Endothelial cell (in vitro differentiated cells): ENCODE data around the gene MRPL19. TPM values are rescaled to one million over a fixed set of nuclear protein-coding genes. Genes with fewer than 3 reads are reported as not detected.

Experiments used
- DNase-seq: peaks from one replicate; pipeline ENCODE4 v3.0.0; 2021; ENCODE audit warnings: low spot score
- H3K27ac Mint-ChIP-seq: one replicate; pipeline ENCODE4 v1.8.0; 2021; ENCODE audit warnings: mixed read lengths, inconsistent platforms; ENCODE audit not compliant: unreplicated experiment
- H3K27me3 Mint-ChIP-seq: one replicate; pipeline ENCODE4 v1.8.0; 2021; ENCODE audit warnings: mild to moderate bottlenecking, moderate library complexity, mixed read lengths, inconsistent platforms; ENCODE audit not compliant: unreplicated experiment
- H3K36me3 Mint-ChIP-seq: one replicate; pipeline ENCODE4 v1.8.0; 2021; ENCODE audit warnings: mild to moderate bottlenecking, low read depth, mixed read lengths, inconsistent platforms; ENCODE audit not compliant: unreplicated experiment
- H3K4me1 Mint-ChIP-seq: one replicate; pipeline ENCODE4 v1.8.0; 2021; ENCODE audit warnings: mild to moderate bottlenecking, mixed read lengths, inconsistent platforms; ENCODE audit not compliant: unreplicated experiment
- H3K4me3 Mint-ChIP-seq: one replicate; pipeline ENCODE4 v1.8.0; 2021; ENCODE audit warnings: mild to moderate bottlenecking, mixed read lengths, inconsistent platforms; ENCODE audit not compliant: unreplicated experiment
- H3K9me3 Mint-ChIP-seq: one replicate; pipeline ENCODE4 v1.8.0; 2021; ENCODE audit warnings: mixed read lengths, inconsistent platforms; ENCODE audit not compliant: unreplicated experiment
- CTCF ChIP-seq: fragments of 200-600 bp; sonication (generic); IDR thresholded peaks from one replicate; pipeline ENCODE4 v1.5.0; 2021; ENCODE audit warnings: antibody characterized with exemption; ENCODE audit not compliant: unreplicated experiment
- total RNA-seq: library from RNA; stranded (reverse); fragmentation: NEBNext Ultra II Directional; extraction: Animal tissue kit (Norgen Biotek cat#: 25700); gene quantifications from one replicate; pipeline ENCODE4 v1.2.1, GENCODE V29; 2021; ENCODE audit not compliant: unreplicated experiment

The MRPL19 gene
- total RNA-seq, 1 donor from 2014 or later = 40.1 TPM

- TF ChIP-seq CTCF = no peak
- DNase-seq = no peak
- Mint-ChIP-seq H3K36me3 (peaks cover 4% of the 10 kb centered on the region), H3K27ac (no peak overlapping the region), H3K4me1 (peaks cover 6% of the 10 kb centered on the region), H3K9me3 (no peaks in the 10 kb centered on the region), H3K27me3 (peaks cover 1% of the 10 kb centered on the region), H3K4me3 (no peak overlapping the region)
These were observed 29.6 kb upstream of the MRPL19 start for GRCh38 chr2:75616933-75617332.

GRCh38 chr2:75619956-75620740 is 26.4 kb upstream of the MRPL19 start:
- Mint-ChIP-seq H3K27ac (no peak overlapping the region), H3K36me3 (peaks cover 4% of the 10 kb centered on the region), H3K27me3 (no peaks in the 10 kb centered on the region), H3K9me3 (no peaks in the 10 kb centered on the region), H3K4me3 (no peak overlapping the region), H3K4me1 (no peaks in the 10 kb centered on the region)
- no peak for DNase-seq
- no peak for TF ChIP-seq CTCF

GRCh38 chr2:75621228-75621627 is 25.4 kb upstream of the MRPL19 start:
- no peaks in the 10 kb centered on the region for H3K9me3 Mint-ChIP-seq
- peaks cover 4% of the 10 kb centered on the region for H3K36me3 Mint-ChIP-seq
- no peaks in the 10 kb centered on the region for H3K4me1 Mint-ChIP-seq
- H3K27ac Mint-ChIP-seq = no peak overlapping the region
- H3K27me3 Mint-ChIP-seq = no peaks in the 10 kb centered on the region
- no peak for TF ChIP-seq CTCF
- no peak for DNase-seq
- H3K4me3 Mint-ChIP-seq = no peak overlapping the region

- Mint-ChIP-seq H3K4me3 (no peak overlapping the region), H3K27me3 (no peaks in the 10 kb centered on the region), H3K9me3 (no peaks in the 10 kb centered on the region), H3K36me3 (peaks cover under 1% of the 10 kb centered on the region), H3K4me1 (no peaks in the 10 kb centered on the region), H3K27ac (no peak overlapping the region)
- no peak for DNase-seq
- TF ChIP-seq CTCF = no peak
These were observed 24.1 kb upstream of the MRPL19 start for GRCh38 chr2:75622500-75622899.

GRCh38 chr2:75622929-75623328 is 23.7 kb upstream of the MRPL19 start:
- TF ChIP-seq CTCF = no peak
- Mint-ChIP-seq H3K36me3 (no peaks in the 10 kb centered on the region), H3K9me3 (no peaks in the 10 kb centered on the region), H3K4me3 (no peak overlapping the region), H3K27me3 (no peaks in the 10 kb centered on the region), H3K27ac (no peak overlapping the region), H3K4me1 (no peaks in the 10 kb centered on the region)
- DNase-seq = no peak
